ENCODE results near the gene BAG5.

GRCh38 chr14:103551338-103551762 is 11.1 kb downstream of the BAG5 start:
- no peak for TF ChIP-seq POLR2AphosphoS5 (IDR thresholded peaks at IDR 0.05; ENCODE audit: low read depth, low read length)
- TF ChIP-seq POLR2A (IDR thresholded peaks at IDR 0.05; ENCODE audit: low read depth, low read length), result no peak
